HEK293T (cell line): ENCODE data around the gene KLHDC8A.

Experiments used
- CTBP1 ChIP-seq: fragments of 450-650 bp; IDR thresholded peaks from 2 replicates; pipeline ENCODE4 v1.6.1; 2016; ENCODE audit warnings: borderline replicate concordance
- ELF4 ChIP-seq: fragments of 450-650 bp; IDR thresholded peaks from 2 replicates; pipeline ENCODE4 v1.6.1; 2017; ENCODE audit warnings: antibody characterized with exemption
- FOXA1 ChIP-seq: fragments of 450-650 bp; IDR thresholded peaks from 2 replicates; pipeline ENCODE4 v1.6.1; 2016; ENCODE audit warnings: mild to moderate bottlenecking
- FOXK2 ChIP-seq: fragments of 450-650 bp; IDR thresholded peaks from 2 replicates; pipeline ENCODE4 v1.6.1; 2016; ENCODE audit warnings: mild to moderate bottlenecking
- FOXM1 ChIP-seq: fragments of 450-650 bp; IDR thresholded peaks from 2 replicates; pipeline ENCODE4 v1.6.1; 2017; ENCODE audit warnings: mild to moderate bottlenecking, borderline replicate concordance
- HDGF ChIP-seq: fragments of 450-650 bp; IDR thresholded peaks from 2 replicates; pipeline ENCODE4 v1.6.1; 2017; ENCODE audit warnings: antibody characterized with exemption, borderline replicate concordance
- L3MBTL2 ChIP-seq: fragments of 450-650 bp; conservative IDR thresholded peaks from 2 replicates; pipeline ENCODE4 v1.6.1; 2016; ENCODE audit warnings: mild to moderate bottlenecking
- LEF1 ChIP-seq: fragments of 450-650 bp; IDR thresholded peaks from 2 replicates; pipeline ENCODE4 v1.6.1; 2017; ENCODE audit warnings: mild to moderate bottlenecking, borderline replicate concordance
- NFRKB ChIP-seq: fragments of 450-650 bp; IDR thresholded peaks from 2 replicates; pipeline ENCODE4 v1.6.1; 2016; ENCODE audit warnings: mild to moderate bottlenecking, moderate library complexity
- SP1 ChIP-seq: fragments of 450-650 bp; IDR thresholded peaks from 2 replicates; pipeline ENCODE4 v1.6.1; 2017
- SUZ12 ChIP-seq: fragments of 450-650 bp; IDR thresholded peaks from 2 replicates; pipeline ENCODE4 v1.6.1; 2016; ENCODE audit warnings: mild to moderate bottlenecking
- TARDBP ChIP-seq: fragments of 450-650 bp; IDR thresholded peaks from 2 replicates; pipeline ENCODE4 v1.6.1; 2016
- ZNF384 ChIP-seq: fragments of 450-650 bp; IDR thresholded peaks from 2 replicates; pipeline ENCODE4 v1.6.1; 2016
- TF ChIP-seq, protein P1 (sequence below): fragments of 450-650 bp; IDR thresholded peaks from 2 replicates; pipeline ENCODE4 v1.6.1; 2016

GRCh38 chr1:205306929-205307566 is 49.7 kb downstream of the KLHDC8A start:
- TF ChIP-seq CTBP1 (no peak), FOXM1 (no peak), SP1 (no peak), SUZ12 (no peak), NFRKB (no peak), FOXK2 (no peak), LEF1 (no peak), FOXA1 (no peak), ZNF384 (no peak), ELF4 (no peak), HDGF (no peak), TARDBP (no peak), L3MBTL2 (no peak)
- TF ChIP-seq, protein P1, sequence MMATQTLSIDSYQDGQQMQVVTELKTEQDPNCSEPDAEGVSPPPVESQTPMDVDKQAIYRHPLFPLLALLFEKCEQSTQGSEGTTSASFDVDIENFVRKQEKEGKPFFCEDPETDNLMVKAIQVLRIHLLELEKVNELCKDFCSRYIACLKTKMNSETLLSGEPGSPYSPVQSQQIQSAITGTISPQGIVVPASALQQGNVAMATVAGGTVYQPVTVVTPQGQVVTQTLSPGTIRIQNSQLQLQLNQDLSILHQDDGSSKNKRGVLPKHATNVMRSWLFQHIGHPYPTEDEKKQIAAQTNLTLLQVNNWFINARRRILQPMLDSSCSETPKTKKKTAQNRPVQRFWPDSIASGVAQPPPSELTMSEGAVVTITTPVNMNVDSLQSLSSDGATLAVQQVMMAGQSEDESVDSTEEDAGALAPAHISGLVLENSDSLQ = no peak
